Putamen (tissue), 1 donor: ENCODE results near the gene NIPAL3.
"Not testable (repeated sequence)": the region's sequence is repeated elsewhere in the genome, so short reads cannot be mapped to it uniquely, and the experiment has no call there.

Experiments used
- DNase-seq: peaks from one replicate; pipeline ENCODE4 v3.0.0-alpha.2; 2016; ENCODE audit warnings: low spot score

Gene NIPAL3

DNA sequence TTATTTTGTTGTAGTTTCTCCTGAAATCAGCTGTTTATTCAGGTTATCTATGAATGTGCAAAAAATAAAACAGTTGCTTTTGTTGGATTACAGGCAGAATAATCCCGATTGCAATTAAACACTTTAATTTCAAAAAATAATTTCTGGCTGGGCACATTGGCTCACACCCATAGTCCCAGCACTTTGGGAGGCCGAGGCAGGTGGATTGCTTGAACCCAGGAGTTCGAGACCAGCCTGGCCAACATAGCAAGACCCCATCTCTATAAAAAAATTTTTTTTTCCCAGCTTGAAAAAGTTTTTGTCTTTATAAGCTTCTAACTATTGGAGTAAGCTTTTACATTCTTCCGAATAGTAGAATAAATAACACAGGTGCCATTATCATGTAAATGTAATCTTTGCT is 102.3 kb downstream of the NIPAL3 start:
- no peak for DNase-seq

DNA sequence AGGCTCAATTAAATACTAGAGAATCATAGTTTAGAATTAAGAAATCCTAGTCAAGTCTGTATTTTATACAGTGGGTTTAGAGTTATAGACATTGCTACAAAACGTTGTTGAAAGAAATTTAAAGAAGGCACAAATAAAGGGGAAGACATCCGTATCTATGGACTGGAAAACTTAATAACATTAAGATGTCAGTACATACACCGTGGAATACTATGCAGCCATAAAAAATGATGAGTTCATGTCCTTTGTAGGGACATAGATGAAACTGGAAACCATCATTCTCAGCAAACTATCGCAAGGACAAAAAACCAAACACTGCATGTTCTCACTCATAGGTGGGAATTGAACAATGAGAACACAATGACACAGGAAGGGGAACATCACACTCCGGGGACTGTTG is 104.7 kb downstream of the NIPAL3 start:
- not testable (repeated sequence) for DNase-seq
